Measurements from ENCODE around the gene TICRR. TPM values are rescaled to one million over a fixed set of nuclear protein-coding genes. Genes with fewer than 3 reads are reported as not detected.

Gene TICRR
- total RNA-seq, 4 donors from 2014 or later = under 0.01 to 0.29 (median 0.06) TPM; not detected in 1

- no peaks in the 10 kb centered on the region for H3K36me3 ChIP-seq
- WGBS = 92% methylated on average over 11 of the region's 13 CpGs
- H3K4me3 ChIP-seq = no peak overlapping the region
- peak overlapping the region in 3 of 4 donors; percentile 90 to 91 (median 91) for H3K27ac ChIP-seq (replicated peaks in 1 of 4)
- no peaks in the 10 kb centered on the region for H3K9me3 ChIP-seq
- intact Hi-C loops (cut with DNase I) = no loop called here
- H3K27me3 ChIP-seq = no peaks in the 10 kb centered on the region
- TF ChIP-seq POLR2A (IDR thresholded peaks at IDR 0.05; ENCODE audit: low read depth) (no peak), EP300 (IDR thresholded peaks at IDR 0.05) (no peak), POLR2AphosphoS5 (IDR thresholded peaks at IDR 0.05) (no peak), CTCF (IDR thresholded peaks at IDR 0.05) (no peak)
- peaks cover 25 to 38% (median 26%) of the 10 kb centered on the region in 4 donors for H3K4me1 ChIP-seq
- DNase-seq (ENCODE audit: extremely low spot score) = no peak
Measured at GRCh38 chr15:89666858-89667705, 91.8 kb downstream of the TICRR start.

- intact Hi-C loops (cut with DNase I) = no loop called here
- no peak for DNase-seq (ENCODE audit: extremely low spot score)
- WGBS = 98% methylated on average over 7 of the region's 7 CpGs
- Histone ChIP-seq H3K4me3 (no peak overlapping the region), H3K36me3 (no peaks in the 10 kb centered on the region), H3K4me1 (peaks cover 23 to 40% (median 31%) of the 10 kb centered on the region in 4 donors), H3K9me3 (no peaks in the 10 kb centered on the region), H3K27me3 (no peaks in the 10 kb centered on the region), H3K27ac (replicated peaks in 1 of 4) (no peak overlapping the region)
- no peak for TF ChIP-seq CTCF (IDR thresholded peaks at IDR 0.05)
- TF ChIP-seq POLR2AphosphoS5 (IDR thresholded peaks at IDR 0.05) = no peak
- TF ChIP-seq EP300 (IDR thresholded peaks at IDR 0.05) = no peak
- no peak for TF ChIP-seq POLR2A (IDR thresholded peaks at IDR 0.05; ENCODE audit: low read depth)
Measured at GRCh38 chr15:89667706-89667960, 92.4 kb downstream of the TICRR start.

- WGBS = 95% methylated on average over 3 of the region's 3 CpGs
- intact Hi-C loops (cut with DNase I) = no loop called here
- no peaks in the 10 kb centered on the region for H3K36me3 ChIP-seq
Measured at GRCh38 chr15:89668171-89668570, 92.9 kb downstream of the TICRR start.

DNA sequence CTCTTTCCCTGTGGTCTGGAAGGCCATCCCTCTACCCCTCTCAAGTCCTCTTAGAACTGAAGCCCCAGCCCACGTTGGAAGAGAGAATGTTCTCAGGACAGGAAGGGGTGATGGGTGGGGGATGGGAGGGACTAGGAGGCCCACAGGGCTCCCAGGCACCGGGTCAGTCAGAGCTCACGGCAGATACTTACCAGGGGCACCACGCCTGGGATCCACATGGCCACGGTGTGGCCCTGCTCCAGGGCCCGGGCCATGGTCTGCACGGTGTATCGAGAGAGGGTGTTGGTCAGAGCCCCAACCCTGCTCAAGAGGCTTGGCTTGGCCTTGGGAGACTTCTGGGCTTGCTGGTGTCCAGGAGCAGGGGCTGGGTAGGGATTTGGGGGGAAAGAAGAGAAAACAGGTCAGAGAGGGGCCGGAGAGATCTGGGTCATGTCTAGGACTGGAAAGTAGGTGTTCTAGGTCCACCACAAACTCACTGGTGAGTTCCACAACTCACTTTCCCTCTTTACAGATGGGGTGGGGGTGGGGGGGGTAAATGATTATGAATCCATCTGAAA, 94.1 kb downstream of the TICRR start:
- H3K4me1 ChIP-seq = peaks cover 18 to 43% (median 33%) of the 10 kb centered on the region in 4 donors
- no peak overlapping the region for H3K27ac ChIP-seq (replicated peaks in 1 of 4)
- intact Hi-C loops (cut with DNase I) = no loop called here
- 95% methylated on average over 6 of the region's 9 CpGs for WGBS
- H3K27me3 ChIP-seq = no peaks in the 10 kb centered on the region
- no peaks in the 10 kb centered on the region for H3K9me3 ChIP-seq
- no peak overlapping the region for H3K4me3 ChIP-seq
- no peaks in the 10 kb centered on the region for H3K36me3 ChIP-seq
- TF ChIP-seq POLR2A (IDR thresholded peaks at IDR 0.05; ENCODE audit: low read depth) (no peak), EP300 (IDR thresholded peaks at IDR 0.05) (no peak), CTCF (IDR thresholded peaks at IDR 0.05) (no peak), POLR2AphosphoS5 (IDR thresholded peaks at IDR 0.05) (no peak)
- DNase-seq (ENCODE audit: extremely low spot score) = no peak

More at GRCh38 chr15:89668171-89668570, 92.9 kb downstream of the TICRR start:
- DNase-seq (ENCODE audit: extremely low spot score) = no peak
- Histone ChIP-seq H3K27ac (replicated peaks in 1 of 4) (no peak overlapping the region), H3K9me3 (no peaks in the 10 kb centered on the region), H3K27me3 (no peaks in the 10 kb centered on the region), H3K4me1 (peaks cover 18 to 40% (median 32%) of the 10 kb centered on the region in 4 donors), H3K4me3 (no peak overlapping the region)
- no peak for TF ChIP-seq POLR2A (IDR thresholded peaks at IDR 0.05; ENCODE audit: low read depth)
- TF ChIP-seq EP300 (IDR thresholded peaks at IDR 0.05) = no peak
- TF ChIP-seq CTCF (IDR thresholded peaks at IDR 0.05) = no peak
- no peak for TF ChIP-seq POLR2AphosphoS5 (IDR thresholded peaks at IDR 0.05)

All from esophagus muscularis mucosa (tissue), 4 donors.